Sciatic nerve (tissue), 2 donors: ENCODE data around the gene NDUFA1. TPM values are rescaled to one million over a fixed set of nuclear protein-coding genes. Genes with fewer than 3 reads are reported as not detected.
"Not testable (repeated sequence)": the region's sequence is repeated elsewhere in the genome, so short reads cannot be mapped to it uniquely, and the experiment has no call there.

Experiments used
- ATAC-seq: fragments of 200-7000 bp; cut with Tn5 transposase; one replicate; pipeline ENCODE4 v1.9.1; 2020; ENCODE audit warnings: mild to moderate bottlenecking, moderate library complexity
- DNase-seq: peaks from one replicate; pipeline ENCODE4 v3.0.0-alpha.2; 2020; ENCODE audit warnings: low spot score
- intact Hi-C: fragments of 100-400 bp; cut with DNase I; formaldehyde crosslinking; loops from one replicate; pipeline ENCODE4 v1.14.2; 2022
- total RNA-seq: library from RNA; stranded (reverse); fragmentation: NEBNext Ultra II Directional; extraction: Animal tissue kit (Norgen Biotek cat#: 25700); gene quantifications from one replicate; pipeline ENCODE4 v1.2.1, GENCODE V29; 2021
- donor health status: DM: no; HTN: no; CAD: no.
- donor health status: DM: no; HTN: no; CAD: no.

NDUFA1 gene
- 57.5 TPM for total RNA-seq

DNA sequence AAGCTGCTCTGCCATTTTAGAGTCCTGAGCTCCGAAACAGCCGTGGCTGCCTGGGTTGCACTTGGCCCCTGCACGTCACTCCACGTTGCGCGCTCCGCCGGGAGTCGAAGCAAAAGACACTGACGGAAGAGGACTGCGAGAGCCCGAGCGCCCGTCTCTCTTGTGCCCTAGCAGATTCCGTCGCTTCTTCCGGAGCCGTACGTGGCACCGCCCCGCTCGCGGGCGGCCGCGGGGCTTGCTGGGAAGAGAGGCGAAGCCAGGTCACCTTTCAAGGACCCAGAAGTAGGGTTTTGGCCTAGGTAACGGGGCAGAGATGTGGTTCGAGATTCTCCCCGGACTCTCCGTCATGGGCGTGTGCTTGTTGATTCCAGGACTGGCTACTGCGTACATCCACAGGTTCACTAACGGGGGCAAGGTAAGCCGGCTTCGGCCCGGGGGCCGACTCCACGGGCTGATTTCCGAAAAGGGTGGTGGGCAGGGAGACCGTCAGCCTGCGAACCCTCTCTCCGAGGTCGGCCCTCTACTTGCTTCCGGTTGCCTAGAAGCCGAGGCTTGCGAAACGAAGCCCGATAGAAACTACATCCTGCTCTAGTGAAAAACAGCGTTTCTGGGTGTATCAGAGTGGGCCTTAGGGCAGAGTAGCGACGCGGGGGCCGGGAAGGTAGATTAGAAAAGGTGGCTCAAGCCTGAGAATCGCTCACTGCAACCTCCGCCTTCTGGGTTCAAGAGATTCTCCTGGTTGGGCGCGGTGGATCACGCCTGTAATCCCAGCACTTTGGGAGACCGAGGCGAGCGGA is at the start of gene NDUFA1, which contains the start of gene RNF113A:
Gene NDUFA1, plus strand, starts transcription at position 234 of the 797 bp plus-strand sequence. Its CDS starts 80 bp downstream, at position 314.
Gene RNF113A, minus strand, starts transcription at position 135 of the 797 bp plus-strand sequence. Its CDS starts 120 bp downstream, at position 15.
- ATAC-seq (peak; percentile 98), DNase-seq (peak; percentile 88)
- intact Hi-C loops, result no loop called here

DNA sequence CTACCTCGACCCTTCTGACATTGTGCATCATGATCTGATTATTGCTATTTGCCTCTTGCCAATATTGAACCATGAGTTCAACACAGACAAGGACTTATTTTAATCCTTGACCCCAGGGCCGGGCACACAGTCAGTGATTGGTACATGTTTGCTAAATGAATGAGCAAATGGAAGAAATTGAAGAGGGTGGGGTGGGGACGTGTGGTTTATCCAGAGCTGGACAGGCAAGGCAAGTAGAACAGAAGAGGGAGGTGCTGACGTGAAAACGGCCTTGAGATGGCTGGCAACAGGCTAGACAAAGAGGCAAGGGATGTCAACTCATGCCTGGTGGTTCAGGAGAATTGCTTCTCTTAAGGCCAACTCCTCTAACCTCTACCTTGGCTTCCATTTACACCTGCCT is 47.4 kb upstream of the NDUFA1 start:
- DNase-seq, ATAC-seq, intact Hi-C loops: not testable (repeated sequence)

DNA sequence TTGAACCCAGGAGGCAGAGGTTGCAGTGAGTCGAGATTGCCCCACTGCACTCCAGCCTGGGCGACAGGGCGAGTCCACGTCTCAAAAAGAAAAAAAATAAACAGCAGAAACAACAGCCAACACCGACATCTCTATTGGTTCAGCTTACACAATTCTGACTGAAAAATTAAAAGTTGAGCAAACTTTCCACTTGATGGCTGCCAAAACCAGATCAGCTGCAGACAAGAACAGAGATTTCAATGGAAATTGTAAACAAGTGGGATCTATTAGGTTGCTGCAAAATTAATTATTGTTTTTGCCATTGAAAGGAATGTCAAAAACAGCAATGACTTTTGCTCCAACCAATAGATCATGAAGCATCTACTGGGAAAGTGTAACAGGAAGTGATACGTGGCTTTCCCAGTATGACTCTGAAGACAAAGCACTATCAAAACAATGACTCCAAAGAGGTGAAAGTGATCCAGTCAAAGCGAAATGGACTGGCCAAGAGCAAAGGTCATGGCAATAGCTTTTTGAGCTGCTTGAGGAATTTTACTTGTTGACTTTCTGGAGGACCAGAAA is 45.2 kb upstream of the NDUFA1 start:
- peak; percentile 80 for ATAC-seq
- DNase-seq, result no peak
- intact Hi-C loops, result no loop called here

DNA sequence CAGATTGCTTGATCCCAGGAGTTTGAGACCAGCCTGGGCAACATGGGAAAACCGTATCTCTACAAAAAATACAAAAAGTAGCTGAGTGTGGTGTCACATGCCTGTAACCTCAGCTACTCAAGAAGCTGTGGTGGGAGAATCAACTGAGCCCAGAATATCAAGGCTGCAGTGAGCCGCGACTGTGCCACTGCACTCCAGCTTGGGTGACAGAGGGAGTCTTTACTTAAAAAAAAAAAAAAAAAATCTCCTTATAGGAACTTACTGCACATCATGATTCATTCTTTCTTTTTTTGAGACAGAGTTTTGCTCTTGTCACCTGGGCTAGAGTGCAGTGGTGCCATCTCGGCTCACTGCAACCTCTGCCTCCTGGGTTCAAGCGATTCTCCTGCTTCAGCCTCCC is 43.2 kb upstream of the NDUFA1 start:
- intact Hi-C loops, result no loop called here
- DNase-seq (no peak), ATAC-seq (no peak)

DNA sequence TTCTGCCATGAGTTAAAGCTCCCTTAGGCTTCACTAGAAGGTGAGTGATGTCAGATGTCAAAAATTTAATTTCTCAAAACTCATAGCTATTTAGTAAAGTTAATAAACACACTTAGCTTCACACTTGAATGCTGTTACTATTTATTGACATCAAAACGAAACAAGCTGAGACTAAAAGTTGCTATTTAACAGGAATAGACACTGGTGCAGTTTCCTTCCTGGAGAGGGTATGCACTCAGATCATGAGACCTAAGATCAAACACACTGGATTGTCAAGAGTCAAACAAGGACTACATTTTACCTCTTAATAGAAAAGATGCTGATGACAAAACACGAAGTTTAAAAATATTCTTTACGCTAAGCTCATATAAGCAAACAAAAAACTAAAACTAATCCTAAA is 37.7 kb upstream of the NDUFA1 start:
- no peak for DNase-seq
- intact Hi-C loops, result no loop called here
- no peak for ATAC-seq

DNA sequence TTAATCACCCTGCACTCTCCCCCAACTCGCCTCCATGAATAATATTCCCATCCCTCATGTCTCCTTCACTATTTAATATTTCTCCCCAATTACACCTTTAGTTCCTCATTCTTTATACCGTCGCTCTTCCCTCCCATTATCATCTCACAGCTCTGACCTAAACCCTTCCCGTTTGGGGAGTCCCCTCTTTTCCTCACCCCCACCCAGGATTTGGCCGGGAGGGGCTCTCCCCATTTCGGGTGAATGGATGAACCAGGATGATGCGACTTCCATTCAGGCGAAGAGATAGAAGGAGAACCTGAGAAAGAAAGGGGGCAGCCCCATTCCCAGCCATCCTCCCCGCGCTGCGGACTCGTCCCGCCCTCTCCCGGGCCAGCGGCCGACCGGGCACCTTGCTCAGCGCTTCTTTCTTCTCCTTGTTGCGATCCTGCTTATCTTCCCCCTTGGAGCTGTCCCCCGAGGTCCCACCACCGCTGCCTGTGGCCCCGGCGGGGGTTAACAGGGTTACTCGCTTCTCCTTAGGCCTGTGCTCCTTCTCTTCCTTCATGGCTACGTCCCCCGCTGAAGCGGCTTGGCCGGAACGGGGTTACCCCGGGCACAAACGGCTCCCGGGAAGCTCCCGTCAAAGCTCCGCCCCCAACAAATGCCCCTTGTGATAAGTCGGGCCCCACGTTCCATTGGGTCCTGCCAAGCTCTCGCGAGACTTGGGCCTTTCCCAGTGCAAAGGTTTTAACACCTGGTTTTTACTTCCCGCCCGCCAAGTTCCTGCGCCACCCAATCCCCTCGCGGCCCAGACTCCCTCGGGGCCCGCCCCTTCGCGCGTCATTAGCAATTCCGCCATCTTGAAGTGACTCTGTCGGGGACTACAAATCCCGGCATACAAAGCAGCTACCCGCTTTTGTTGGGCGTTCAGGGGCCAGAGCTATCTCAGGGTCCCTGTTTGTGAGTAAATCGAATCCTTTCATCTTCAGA is 19.0 kb upstream of the NDUFA1 start, which contains the start of gene UPF3B:
Gene UPF3B, minus strand, starts transcription at position 582 of the 972 bp plus-strand sequence. Its CDS starts 35 bp downstream, at position 547.
- ATAC-seq (peak; percentile 97), DNase-seq (peak; percentile 95)
- intact Hi-C loops, result no loop called here

DNA sequence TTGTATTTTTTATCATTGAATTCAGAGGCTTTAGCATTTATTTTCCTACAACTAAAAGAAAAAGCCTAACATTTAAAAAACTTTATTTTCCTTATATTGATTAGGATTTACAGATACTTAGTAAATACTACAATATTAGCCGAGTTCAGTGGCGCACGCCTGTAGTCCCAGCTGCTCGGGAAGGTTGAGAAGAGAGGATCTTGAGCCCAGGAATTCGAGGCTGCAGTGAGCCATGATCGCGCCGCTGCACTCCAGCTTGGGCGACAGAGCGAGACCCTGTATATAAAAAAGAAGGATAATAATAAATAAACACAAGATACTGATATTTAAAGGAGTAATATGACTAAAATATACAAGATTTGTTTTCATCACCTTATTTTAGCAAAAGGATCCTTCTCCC is 18.2 kb upstream of the NDUFA1 start:
- intact Hi-C loops, result no loop called here
- DNase-seq (no peak), ATAC-seq (peak; percentile 46)

DNA sequence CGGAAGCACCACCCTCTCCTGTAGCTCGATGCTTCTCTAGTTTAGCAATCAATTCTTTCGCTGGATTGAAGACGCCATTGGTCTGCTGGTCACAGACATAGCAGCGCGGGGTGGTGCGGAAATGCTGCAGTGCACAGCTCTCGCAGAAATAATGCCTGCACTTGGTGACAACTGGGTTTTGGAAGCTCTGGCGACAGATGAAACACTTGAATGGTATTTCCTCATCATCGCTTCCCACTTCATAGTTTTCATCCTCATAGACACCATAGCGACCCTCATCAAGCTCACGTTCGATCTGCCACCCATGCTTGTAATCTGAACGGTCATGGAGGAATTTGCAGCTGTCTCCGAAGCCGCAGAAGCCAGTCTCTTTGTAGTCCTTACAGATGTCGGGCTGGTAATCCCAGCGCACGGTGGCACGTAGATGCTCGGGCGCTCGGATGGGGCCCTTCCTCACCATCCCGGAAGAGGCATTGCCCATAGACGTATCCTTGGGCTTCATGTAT is 953 bp upstream of the NDUFA1 start:
- DNase-seq (no peak), ATAC-seq (peak; percentile 42)
- intact Hi-C loops, result no loop called here

DNA sequence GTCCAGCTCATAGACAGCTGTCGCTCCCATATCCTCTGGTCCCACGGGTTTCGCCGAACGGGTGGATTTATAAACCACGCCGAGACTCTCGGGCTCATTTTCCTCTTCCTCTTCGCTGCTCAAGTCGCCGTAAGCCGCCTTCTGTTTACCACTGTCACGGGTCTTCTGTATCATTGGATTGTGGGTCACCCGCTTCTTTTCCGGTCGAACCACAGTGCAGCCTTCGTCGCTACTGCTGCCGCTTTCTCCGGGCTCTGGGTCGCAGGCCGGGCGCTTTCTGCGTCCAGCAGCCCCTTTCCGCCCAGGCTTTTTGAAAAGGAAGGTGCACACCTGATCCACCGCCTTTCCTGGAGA is 410 bp upstream of the NDUFA1 start:
- intact Hi-C loops, result no loop called here
- peak; percentile 58 for ATAC-seq
- DNase-seq, result no peak

DNA sequence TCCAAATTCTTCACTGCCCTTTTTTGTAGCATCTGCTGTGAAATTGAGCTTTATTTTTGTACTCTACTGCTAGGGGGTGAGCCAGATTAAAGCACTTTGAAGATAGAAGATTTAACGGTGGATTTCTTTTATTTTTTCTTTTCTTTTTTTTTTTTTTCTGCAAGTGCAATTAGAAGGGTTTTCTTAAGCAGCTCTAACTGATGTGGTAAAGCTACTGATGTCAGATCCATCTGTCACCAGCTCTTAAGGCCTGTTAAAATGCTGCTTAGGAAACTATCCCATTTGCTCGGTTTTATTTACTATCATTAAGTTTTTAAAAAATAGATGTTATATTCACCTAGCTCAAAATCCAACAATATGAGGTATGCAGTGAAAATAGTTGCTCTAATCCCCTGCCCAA is 7.1 kb downstream of the NDUFA1 start:
- DNase-seq (no peak), ATAC-seq (no peak)
- intact Hi-C loops, result no loop called here

DNA sequence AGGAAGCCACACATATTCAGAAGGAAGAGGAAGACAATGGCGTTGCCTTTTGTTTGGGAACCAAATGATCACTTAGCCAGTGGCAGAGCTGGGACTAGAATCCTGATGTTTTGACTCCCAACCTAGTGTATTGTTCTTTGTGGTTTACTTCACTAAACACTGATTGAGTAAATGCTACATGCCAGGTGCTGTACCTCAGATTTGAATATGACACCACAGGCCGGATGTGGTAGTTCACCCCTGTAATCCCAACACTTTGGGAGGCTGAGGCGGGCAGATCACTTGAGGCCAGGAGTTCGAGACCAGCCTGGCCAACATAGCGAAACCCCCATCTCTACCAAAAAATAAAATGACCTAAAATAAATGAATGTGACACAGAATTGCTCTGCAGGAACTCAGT is 8.4 kb downstream of the NDUFA1 start:
- ATAC-seq (no peak), DNase-seq (no peak)
- intact Hi-C loops, result no loop called here

DNA sequence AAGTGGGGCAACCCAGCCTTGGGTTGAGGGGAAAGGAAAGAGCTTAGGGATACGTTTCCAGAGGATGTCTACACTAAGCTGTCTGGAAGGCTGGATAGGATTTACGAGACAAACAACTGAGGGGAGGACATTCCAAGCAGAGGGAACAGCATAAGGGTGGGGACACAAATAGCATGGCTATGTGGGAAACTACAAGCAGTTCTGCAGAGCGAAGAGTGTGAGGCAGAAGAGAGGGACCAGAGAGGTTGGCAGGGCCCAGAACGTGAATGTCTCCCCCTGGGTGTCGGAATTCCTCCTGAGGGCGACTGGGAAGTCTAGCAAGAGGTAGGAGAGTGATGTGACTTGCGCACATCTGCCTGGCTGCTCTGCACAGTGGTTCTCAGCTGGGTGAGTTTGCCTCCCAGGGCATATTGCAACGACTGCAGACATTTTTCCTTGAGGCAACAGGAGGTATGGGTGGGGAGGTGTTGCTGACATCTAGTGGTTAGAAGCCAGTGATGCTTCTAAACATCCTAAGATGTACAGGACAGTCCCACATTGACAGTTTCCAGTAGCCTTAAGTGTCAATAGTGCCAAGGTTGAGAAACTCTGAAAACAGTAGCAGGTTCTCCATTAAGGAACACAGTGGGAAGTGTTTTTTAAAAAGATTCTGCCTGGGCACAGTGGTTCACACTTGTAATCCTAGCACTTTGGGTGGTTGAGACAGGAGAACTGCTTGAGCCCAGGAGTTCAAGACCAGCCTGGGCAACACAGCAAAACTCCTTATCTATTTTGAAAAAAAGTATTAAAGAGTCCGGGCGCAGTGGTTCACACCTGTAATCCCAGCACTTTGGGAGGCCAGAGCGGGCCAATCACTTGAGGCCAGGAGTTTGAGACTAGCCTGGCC is 9.2 kb downstream of the NDUFA1 start:
- DNase-seq (peak; percentile 42), ATAC-seq (peak; percentile 88)
- intact Hi-C loops, result no loop called here

DNA sequence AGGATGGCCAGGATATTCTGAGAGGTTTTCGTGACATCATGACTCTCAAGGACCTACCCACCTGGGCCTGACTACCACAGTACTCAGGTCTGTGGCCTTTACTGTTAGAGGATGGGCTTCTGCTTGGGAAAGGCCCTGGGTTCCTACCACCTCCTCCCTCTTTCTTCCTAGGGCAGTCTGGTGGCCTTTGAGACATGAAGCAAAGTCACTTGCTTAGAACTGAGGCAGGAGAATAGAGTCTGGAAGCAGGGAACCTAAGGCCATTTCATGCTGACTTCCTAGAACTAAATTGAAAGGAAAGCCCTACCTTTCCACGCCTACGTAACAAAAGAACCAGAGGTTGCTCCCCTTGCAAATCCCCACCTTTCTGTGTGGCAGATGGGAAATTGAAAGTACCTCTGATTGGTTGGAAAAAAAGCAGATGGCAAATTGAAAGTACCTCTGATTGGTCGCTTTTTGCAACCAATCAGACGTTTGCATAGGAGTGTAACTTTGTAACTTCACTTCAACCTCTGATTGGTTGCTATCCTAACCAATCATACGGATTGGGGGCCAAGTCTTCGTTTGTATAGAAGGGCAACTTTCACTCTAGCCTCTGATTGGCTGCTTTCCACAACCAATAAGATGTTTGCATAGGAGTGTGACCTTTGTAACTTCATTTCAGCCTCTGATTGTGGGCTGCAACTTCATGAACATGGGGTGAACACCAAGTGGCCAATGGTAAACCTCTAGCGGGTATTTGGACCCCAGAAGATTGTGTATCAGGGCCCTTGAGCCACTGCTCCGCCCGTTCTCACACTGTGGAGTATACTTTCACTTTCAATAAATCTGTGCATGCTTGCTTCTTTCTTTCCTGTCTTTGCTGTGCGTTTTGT is 14.2 kb downstream of the NDUFA1 start:
- DNase-seq (no peak), ATAC-seq (no peak)
- intact Hi-C loops, result no loop called here

DNA sequence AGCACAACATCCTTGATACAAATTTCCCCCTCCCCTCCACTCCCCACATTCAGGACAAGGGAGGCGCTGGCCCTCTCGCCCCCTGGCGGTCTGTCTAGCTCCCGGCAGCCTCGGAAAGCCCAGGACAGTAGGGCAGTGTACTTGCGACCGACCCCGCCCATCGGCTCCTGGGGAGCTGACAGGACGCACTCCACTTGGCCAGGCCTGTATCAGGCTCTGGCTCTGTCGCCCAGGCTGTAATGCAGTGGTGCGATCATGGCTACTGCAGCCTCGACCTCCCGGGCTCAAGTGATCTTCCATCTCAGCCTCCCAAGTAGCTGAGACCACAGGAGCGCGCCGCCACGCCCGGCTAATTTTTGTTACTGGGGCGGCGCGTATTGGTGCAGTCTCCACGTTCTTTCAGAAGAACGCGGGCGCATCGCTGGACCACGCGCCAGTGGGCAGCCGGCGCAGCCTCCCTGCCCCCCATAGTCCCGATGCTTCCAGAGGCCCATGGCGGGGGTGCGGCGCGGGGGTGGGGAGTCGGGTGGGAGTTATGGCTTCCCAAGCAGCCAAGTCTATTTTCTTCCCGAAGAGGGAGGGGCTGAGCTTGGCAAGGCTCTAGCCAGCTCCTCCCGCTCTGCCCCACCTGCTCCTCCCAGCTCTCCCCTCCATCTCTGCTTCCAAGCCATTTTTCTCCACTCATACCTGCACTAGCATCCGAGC is 16.2 kb downstream of the NDUFA1 start:
- DNase-seq (peak; percentile 59), ATAC-seq (peak; percentile 62)
- intact Hi-C loops, result no loop called here

DNA sequence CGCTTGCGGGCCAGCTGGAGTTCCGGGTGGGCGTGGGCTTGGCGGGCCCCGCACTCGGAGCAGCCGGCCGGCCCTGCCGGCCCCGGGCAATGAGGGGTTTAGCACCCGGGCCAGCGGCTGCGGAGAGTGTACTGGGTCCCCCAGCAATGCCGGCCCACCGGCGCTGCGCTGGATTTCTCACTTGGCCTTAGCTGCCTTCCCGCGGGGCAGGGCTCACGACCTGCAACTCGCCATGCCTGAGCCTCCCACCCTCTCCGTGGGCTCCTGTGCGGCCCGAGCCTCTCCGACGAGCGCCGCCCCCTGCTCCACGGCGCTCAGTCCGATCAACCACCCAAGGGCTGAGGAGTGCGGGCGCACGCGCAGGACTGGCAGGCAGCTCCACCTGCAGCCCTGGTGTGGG is 19.0 kb downstream of the NDUFA1 start:
- ATAC-seq, intact Hi-C loops: not testable (repeated sequence)
- DNase-seq, result peak; percentile 30

DNA sequence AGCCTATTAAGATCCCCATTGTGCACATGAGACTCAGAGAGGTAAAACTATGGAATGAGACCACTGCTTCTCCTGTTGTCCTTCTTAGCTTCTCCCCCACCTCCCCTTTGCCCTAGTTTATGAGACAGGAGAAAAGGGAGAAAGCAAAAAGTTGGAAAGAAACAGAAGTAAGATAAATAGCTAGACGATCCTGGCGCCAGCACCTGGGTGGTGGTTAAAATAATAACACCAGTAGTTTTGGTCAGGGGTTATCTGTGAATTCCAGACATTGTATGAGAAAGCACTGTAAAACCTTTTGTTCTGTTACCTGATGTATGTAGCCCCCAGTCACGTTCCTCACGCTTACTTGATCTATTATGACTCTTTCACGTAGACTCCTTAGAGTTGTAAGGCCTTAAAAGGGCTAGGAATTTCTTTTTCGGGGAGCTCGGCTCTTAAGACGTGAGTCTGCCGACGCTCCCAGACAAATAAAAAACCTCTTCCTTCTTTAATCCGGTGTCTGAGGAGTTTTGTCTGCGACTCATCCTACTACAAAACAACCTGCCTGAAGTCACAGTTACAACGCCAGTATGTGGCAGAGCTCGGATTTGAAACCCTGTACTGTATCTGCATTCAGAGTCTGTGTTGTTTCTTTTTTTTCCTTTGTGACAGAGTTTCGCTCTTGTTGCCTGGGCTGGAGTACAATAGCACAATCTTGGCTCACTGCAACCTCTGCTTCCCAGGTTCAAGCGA is 20.5 kb downstream of the NDUFA1 start:
- DNase-seq, ATAC-seq, intact Hi-C loops: not testable (repeated sequence)
